Natural killer cell (primary cell): Measurements from ENCODE around the gene AUH. TPM values are rescaled to one million over a fixed set of nuclear protein-coding genes. Genes with fewer than 3 reads are reported as not detected.

Experiments used
- ATAC-seq, 3 donors: fragments of 150-1000 bp in 2 of 3; fragments of 200-7000 bp in 1 of 3; cut with Tn5 transposase; 1 replicate in 1 of 3; 2 replicates in 2 of 3; pipeline ENCODE4 v1.10.0; 2021; ENCODE audit warnings: mild to moderate bottlenecking in 2 of 3, moderate library complexity in 2 of 3
- DNase-seq, 2 donors: peaks; one replicate each; pipeline versions ENCODE4 v3.0.0 to v3.0.0-alpha.2; 2013 to 2021; ENCODE audit warnings: mixed read lengths in 1 of 2
- H3K27ac ChIP-seq: one replicate; pipeline ENCODE4 v1.5.1; 2013; ENCODE audit warnings: mild to moderate bottlenecking, low read length
- H3K27me3 ChIP-seq: one replicate; pipeline ENCODE4 v1.6.1; 2013; ENCODE audit warnings: low read length; ENCODE audit not compliant: control insufficient read depth, insufficient read depth
- H3K36me3 ChIP-seq: one replicate; pipeline ENCODE4 v1.6.1; 2013; ENCODE audit warnings: low read length; ENCODE audit not compliant: control insufficient read depth, insufficient read depth
- H3K4me1 ChIP-seq: one replicate; pipeline ENCODE4 v1.6.1; 2013; ENCODE audit warnings: low read length; ENCODE audit not compliant: control insufficient read depth, insufficient read depth
- H3K4me3 ChIP-seq: one replicate; pipeline ENCODE4 v1.5.1; 2013; ENCODE audit warnings: low read length
- H3K9me3 ChIP-seq: one replicate; pipeline ENCODE4 v1.6.1; 2013; ENCODE audit warnings: low read length; ENCODE audit not compliant: control insufficient read depth, insufficient read depth
- H3K27ac Mint-ChIP-seq, 2 donors: one replicate each; pipeline ENCODE4 v1.8.0; 2022; ENCODE audit warnings: mild to moderate bottlenecking in 2 of 2, mixed read lengths in 2 of 2, moderate library complexity in 1 of 2
- H3K27me3 Mint-ChIP-seq, 2 donors: one replicate each; pipeline ENCODE4 v1.8.0; 2022; ENCODE audit warnings: low read depth in 2 of 2, mixed read lengths in 2 of 2
- H3K36me3 Mint-ChIP-seq: one replicate; pipeline ENCODE4 v1.8.0; 2022; ENCODE audit warnings: mixed read lengths
- H3K4me1 Mint-ChIP-seq, 2 donors: one replicate each; pipeline ENCODE4 v1.8.0; 2022; ENCODE audit warnings: mixed read lengths in 2 of 2
- H3K4me3 Mint-ChIP-seq: one replicate; pipeline ENCODE4 v1.8.0; 2022; ENCODE audit warnings: mild to moderate bottlenecking, moderate library complexity, mixed read lengths
- H3K9me3 Mint-ChIP-seq, 2 donors: one replicate each; pipeline ENCODE4 v1.8.0; 2022; ENCODE audit warnings: mixed read lengths in 2 of 2
- CTCF ChIP-seq: fragments of 200-600 bp; IDR thresholded peaks from one replicate; pipeline ENCODE4 v1.8.0; 2022; ENCODE audit warnings: antibody characterized with exemption
- WGBS: methylation state at CpG from one replicate; pipeline ENCODE4 v1.1.7; 2013; ENCODE audit warnings: missing lambda C conversion rate; ENCODE audit not compliant: insufficient coverage; 5-methylcytosine and 5-hydroxymethylcytosine counted together
- intact Hi-C: fragments of 100-400 bp; cut with micrococcal nuclease; formaldehyde crosslinking; loops from one replicate; pipeline ENCODE4 v1.14.2; 2022
- total RNA-seq, 4 donors: library from RNA; stranded (reverse); fragments of 120-200 nt in 1 of 4; gene quantifications; one replicate each; pipeline versions ENCODE4 v1.2.3 to v1.2.4, GENCODE V29; 2013 to 2022

Gene AUH
- total RNA-seq, 3 donors from 2014 or later (not counting 1 experiment from before 2014, with no cell fraction given): 26.7 to 36.6 (median 34.9) TPM

GRCh38 chr9:91296354-91296753, 65.4 kb downstream of the AUH start:
- Histone ChIP-seq H3K27ac (no peak overlapping the region), H3K4me3 (no peak overlapping the region), H3K4me1 (no peaks in the 10 kb centered on the region), H3K36me3 (peaks cover 32% of the 10 kb centered on the region), H3K9me3 (no peaks in the 10 kb centered on the region), H3K27me3 (no peaks in the 10 kb centered on the region)
- Mint-ChIP-seq H3K27me3 (no peaks in the 10 kb centered on the region), H3K4me3 (no peak overlapping the region), H3K27ac (no peak overlapping the region), H3K4me1 (peaks cover 18% of the 10 kb centered on the region in 2 donors), H3K36me3 (peaks cover 24% of the 10 kb centered on the region), H3K9me3 (no peaks in the 10 kb centered on the region)
- no peak for ATAC-seq
- intact Hi-C loops: no loop called here
- DNase-seq: no peak
- no peak for TF ChIP-seq CTCF

GRCh38 chr9:91295357-91295756, 66.4 kb downstream of the AUH start:
- Histone ChIP-seq H3K4me3 (no peak overlapping the region), H3K4me1 (no peaks in the 10 kb centered on the region), H3K27ac (no peak overlapping the region), H3K27me3 (no peaks in the 10 kb centered on the region), H3K9me3 (no peaks in the 10 kb centered on the region), H3K36me3 (peaks cover 34% of the 10 kb centered on the region)
- intact Hi-C loops: no loop called here
- Mint-ChIP-seq H3K27me3 (no peaks in the 10 kb centered on the region), H3K27ac (no peak overlapping the region), H3K9me3 (no peaks in the 10 kb centered on the region), H3K4me1 (peaks cover 13 to 14% of the 10 kb centered on the region in 2 donors), H3K4me3 (no peak overlapping the region), H3K36me3 (peaks cover 24% of the 10 kb centered on the region)
- no peak for DNase-seq
- TF ChIP-seq CTCF: no peak
- no peak for ATAC-seq
- WGBS: 100% methylated on average over 2 of the region's 2 CpGs

- Histone ChIP-seq H3K27ac (no peak overlapping the region), H3K9me3 (no peaks in the 10 kb centered on the region), H3K4me1 (no peaks in the 10 kb centered on the region), H3K27me3 (no peaks in the 10 kb centered on the region), H3K36me3 (peaks cover 34% of the 10 kb centered on the region), H3K4me3 (no peak overlapping the region)
- DNase-seq (no peak), ATAC-seq (no peak)
- Mint-ChIP-seq H3K36me3 (peaks cover 24% of the 10 kb centered on the region), H3K9me3 (no peaks in the 10 kb centered on the region), H3K4me1 (peaks cover under 1 to 2% of the 10 kb centered on the region in 2 donors), H3K27ac (no peak overlapping the region), H3K4me3 (no peak overlapping the region), H3K27me3 (no peaks in the 10 kb centered on the region)
- WGBS: 94% methylated on average over 1 of the region's 4 CpGs
- no peak for TF ChIP-seq CTCF
- intact Hi-C loops: no loop called here
Observed at GRCh38 chr9:91291866-91292265, 69.9 kb downstream of the AUH start.

- Histone ChIP-seq H3K9me3 (no peaks in the 10 kb centered on the region), H3K4me3 (no peak overlapping the region), H3K36me3 (peaks cover 19% of the 10 kb centered on the region), H3K4me1 (no peaks in the 10 kb centered on the region), H3K27ac (no peak overlapping the region), H3K27me3 (no peaks in the 10 kb centered on the region)
- Mint-ChIP-seq H3K4me3 (no peak overlapping the region), H3K9me3 (no peaks in the 10 kb centered on the region), H3K4me1 (no peaks in the 10 kb centered on the region), H3K27me3 (no peaks in the 10 kb centered on the region), H3K36me3 (peaks cover 12% of the 10 kb centered on the region), H3K27ac (no peak overlapping the region)
- ATAC-seq (no peak), DNase-seq (no peak)
- intact Hi-C loops: no loop called here
- no CpG with 5 or more reads among the region's 1 CpG for WGBS
- TF ChIP-seq CTCF: no peak
Observed at GRCh38 chr9:91289244-91289643, 72.5 kb downstream of the AUH start.
